NCI-H2081 (cell line): Measurements from ENCODE around the gene KIF14.
"Not testable (repeated sequence)": the region's sequence is repeated elsewhere in the genome, so short reads cannot be mapped to it uniquely, and the experiment has no call there.

Experiments
- DNase-seq, 2 experiments: peaks; one replicate each; lab custom pipeline; 2025; lab: John Stamatoyannopoulos, UW

KIF14 gene

DNA sequence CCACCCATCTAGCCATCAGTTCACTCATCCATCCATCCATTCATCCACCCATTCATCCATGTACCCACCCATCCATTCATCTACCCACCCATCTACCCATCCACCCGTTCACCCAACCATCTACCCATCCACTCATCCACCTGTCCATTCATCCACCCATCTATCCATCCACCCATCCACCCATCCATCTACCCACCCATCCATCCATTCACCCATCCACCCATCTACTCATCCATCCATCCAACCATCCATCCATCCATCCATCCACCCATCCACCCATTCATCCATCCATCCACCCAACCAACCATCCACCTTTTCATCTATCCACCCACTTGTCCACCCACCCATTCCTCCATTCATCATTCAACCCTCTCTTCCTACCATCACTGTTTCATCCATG lies 80.3 kb downstream of the KIF14 start:
- DNase-seq = no peak

DNA sequence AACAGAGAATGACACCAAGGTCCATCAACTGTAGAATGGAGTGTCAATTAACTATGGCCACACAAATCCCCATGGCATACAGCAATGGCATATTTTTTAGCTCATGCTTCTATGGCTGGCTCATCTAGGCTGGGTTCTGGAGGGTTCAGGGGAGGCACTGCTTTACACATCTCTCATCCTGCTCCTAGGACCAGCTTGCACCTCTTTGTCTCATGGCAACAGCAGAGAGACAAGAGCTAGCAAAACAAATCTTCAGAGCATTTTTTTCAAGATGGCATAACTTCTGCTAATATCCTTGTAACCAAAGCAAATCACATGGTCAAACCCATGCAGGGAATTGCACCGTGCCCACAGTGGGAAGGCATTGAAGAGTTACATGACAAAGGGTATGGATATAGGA lies 82.4 kb downstream of the KIF14 start:
- DNase-seq = no peak

DNA sequence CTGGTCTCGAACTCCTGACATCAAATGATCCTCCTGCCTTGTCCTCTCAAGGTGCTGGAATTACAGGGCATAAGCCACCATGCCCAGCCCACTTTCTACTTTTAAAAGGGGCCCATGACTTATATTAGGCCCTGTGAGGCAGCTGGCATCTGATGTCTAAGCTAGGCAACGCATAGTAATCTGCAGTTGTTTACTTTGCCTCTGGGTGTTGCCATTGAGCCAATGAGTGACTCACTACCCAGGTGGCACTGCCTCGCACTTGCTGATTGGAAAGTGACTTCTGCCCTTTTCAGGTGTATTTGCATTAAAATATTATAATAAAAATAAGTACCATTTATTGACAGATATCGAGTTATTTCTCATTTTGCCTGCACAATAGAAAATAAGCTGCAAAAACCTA lies 84.9 kb downstream of the KIF14 start:
- peak in 1 of 2 experiments; percentile 64 for DNase-seq

DNA sequence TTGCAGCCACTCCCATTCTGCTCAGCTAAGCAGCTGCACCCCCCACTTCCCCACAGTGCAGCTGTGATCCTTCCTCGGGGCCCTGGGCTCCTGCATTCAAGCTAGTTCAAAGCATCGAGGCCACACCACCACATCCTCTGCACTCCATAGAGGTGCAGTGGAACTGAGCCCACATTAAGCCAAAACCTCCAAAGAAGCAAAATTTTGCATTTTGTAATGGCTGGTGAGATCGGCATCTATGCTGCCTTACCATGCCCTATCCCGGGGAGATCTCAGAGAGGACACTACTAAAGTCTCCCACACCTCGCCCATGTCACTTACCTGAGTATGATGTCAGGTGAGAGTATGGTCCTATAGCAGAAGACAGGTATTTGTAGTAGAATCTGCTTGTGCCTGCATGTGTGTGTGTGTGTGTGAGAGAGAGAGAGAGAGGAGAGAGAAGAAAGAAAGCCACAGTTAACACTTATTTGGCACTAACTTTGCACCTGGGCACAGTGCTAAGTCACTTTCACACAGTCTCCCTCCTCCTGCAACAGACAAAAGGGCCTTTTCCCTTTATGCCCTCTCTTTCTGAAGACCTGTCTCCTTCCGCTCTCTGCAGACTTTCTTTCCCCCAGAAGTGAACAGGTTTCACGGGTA lies 89.8 kb downstream of the KIF14 start:
- no peak for DNase-seq

GRCh38 chr1:200528858-200529606 lies 91.5 kb downstream of the KIF14 start:
- DNase-seq = no peak

- DNase-seq = no peak
Measured at GRCh38 chr1:200527670-200528069, 92.9 kb downstream of the KIF14 start.

- peak; percentile 31 to 74 for DNase-seq
Measured at GRCh38 chr1:200526709-200527612, 93.6 kb downstream of the KIF14 start.

DNA sequence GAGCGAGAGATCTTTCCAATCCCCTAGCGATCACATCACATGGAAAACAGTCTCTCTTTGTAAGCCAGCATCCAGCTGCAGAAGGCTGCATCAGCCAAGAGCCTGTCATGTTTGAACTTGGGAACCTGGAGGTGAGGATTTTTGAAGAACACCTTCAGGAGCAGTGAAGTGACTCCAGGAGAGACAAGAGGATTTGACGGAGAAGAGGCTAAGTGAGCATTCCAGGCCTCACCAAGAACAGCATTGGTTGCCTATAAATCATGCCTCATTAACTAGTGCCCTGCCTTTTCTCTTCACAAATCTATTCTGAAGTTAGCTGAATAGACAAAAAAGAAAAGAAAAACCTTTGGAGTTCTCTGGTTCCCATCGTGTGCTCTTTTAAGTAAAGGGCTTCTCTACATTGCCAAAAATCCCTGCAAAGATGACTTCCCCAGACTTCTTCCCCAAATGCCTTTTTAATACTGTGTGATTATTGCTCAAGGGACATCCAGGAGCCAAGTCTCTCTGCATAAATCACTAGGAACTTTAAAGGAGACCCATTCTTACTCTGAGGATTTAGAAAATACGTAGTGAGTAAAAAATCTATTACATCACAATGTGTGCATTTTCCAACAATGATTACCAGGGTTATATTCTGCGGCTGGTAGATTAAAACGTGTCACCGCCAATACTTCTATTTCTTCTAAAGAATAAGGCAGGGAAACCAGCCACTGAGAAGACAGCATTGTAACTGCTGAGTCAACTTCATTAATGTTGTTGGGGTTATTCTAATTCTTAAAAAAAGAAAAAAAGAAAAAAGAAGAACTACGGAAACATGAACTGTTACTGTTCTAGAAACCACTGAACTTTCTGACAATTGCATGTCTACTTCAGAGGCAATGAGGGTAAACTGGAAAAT lies 95.2 kb downstream of the KIF14 start:
- DNase-seq = no peak

DNA sequence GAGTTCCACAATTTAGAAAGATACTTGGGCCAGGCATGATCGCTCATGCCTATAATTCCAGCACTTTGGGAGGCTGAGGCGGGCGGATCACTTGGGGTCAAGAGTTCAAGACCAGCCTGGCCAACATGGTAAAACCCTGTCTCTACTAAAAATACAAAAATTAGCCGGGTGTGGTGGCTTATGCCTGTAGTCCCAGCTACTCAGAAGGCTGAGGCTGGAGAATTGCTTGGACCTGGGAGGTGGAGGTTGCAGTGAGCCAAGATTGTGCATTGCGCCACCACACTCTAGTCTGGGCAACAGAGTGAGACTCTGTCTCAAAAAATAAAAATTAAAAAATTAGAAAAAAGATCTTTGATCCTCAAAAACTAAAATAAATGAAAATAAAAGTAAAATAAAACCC lies 96.0 kb downstream of the KIF14 start:
- not testable (repeated sequence) for DNase-seq

GRCh38 chr1:200524092-200524491 lies 96.5 kb downstream of the KIF14 start:
- DNase-seq = peak in 1 of 2 experiments; percentile 18

DNA sequence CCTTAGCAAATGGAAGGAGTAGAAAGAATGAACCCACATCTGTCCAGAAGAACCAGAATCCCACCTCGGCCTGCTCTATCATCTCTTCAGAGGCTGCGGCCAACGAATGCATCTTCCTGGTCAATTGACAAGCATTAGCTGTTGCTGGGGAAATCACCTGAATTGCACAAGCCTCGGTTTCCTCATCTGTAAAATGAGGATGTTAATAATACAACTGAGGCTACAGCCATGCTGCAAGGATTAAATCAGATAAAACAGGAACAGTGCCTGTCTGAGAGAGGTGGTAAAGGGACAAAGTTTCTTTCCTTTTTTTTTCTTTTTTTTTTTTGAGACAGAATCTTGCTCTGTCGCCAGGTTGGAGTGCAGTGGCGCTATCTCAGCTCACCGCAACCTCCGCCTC lies 99.8 kb downstream of the KIF14 start:
- DNase-seq = no peak

DNA sequence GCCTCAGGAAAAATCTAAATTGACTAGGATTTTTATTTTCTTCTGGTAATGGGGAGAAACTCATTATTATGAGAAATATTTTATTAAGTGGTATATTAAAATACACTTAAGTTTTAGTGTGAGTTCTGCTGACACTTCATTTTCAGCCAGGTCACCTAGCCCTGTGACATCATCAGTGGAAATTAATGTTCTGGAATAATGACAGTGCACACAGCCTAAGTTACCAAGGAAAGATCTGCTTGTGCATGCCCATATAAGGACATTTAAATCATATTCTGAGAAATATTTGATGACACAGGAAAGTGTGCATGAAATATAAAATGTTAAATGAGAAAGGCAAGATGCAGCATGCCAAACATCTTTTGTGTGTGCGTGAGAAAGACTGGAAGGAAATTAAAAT lies 102.0 kb downstream of the KIF14 start:
- peak; percentile 10 to 30 for DNase-seq

- DNase-seq = no peak
Measured at GRCh38 chr1:200512191-200512590, 108.4 kb downstream of the KIF14 start.

- peak; percentile 89 to 91 for DNase-seq
Measured at GRCh38 chr1:200510228-200510623, 110.3 kb downstream of the KIF14 start.

DNA sequence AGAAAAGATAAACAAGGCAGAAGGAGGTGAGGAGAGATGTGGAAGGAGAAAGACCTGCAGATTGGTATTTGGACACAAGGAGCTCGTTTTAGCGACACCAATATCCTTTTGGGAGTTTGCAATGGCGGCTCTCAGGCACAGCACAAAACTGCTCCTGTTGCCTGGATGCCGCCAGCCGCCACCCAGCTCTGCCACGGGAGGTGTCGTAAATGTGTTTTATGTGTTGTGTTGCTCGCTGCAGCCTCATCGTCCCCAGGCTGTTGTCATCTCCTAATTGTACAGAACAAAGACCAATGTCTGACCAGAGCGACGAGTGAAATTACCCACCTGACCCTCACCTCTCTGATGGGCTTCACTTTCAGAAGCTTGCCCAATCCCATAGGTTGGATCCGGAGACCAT lies 114.1 kb downstream of the KIF14 start:
- no peak for DNase-seq

- no peak for DNase-seq
Measured at GRCh38 chr1:200505257-200505656, 115.3 kb downstream of the KIF14 start.
